Lung (tissue), 12 donors: ENCODE measurements around the gene SESN1. TPM values are rescaled to one million over a fixed set of nuclear protein-coding genes. Genes with fewer than 3 reads are reported as not detected.
A peak's percentile ranks its signal among the peaks of the same experiment; 100 is the strongest.

ENCODE experiments used
- ATAC-seq: fragments of 200-7000 bp; cut with Tn5 transposase; one replicate; pipeline ENCODE4 v1.9.1; 2020; ENCODE audit warnings: moderate number of reproducible peaks; ENCODE audit not compliant: insufficient read depth, low FRiP score
- DNase-seq, 3 donors: peaks; one replicate each; pipeline ENCODE4 v3.0.0-alpha.2; 2013 to 2017
- H3K27ac ChIP-seq, 2 donors: one replicate each; pipeline ENCODE4 v1.5.1; 2013; ENCODE audit warnings: mild to moderate bottlenecking in 2 of 2, moderate library complexity in 2 of 2, control low read depth in 1 of 2, inconsistent platforms in 1 of 2, low read depth in 1 of 2, low read length in 1 of 2
- H3K27me3 ChIP-seq, 3 donors: one replicate each; pipeline ENCODE4 v1.5.1; 2013; ENCODE audit warnings: low read length in 2 of 3; ENCODE audit not compliant: control insufficient read depth in 3 of 3, insufficient read depth in 3 of 3
- H3K36me3 ChIP-seq, 4 donors: one replicate each; pipeline ENCODE4 v1.5.1; 2013; ENCODE audit warnings: low read length in 4 of 4, mild to moderate bottlenecking in 1 of 4, moderate library complexity in 1 of 4; ENCODE audit not compliant: control insufficient read depth in 4 of 4, insufficient read depth in 4 of 4
- H3K4me1 ChIP-seq, 5 donors: one replicate each; pipeline ENCODE4 v1.5.1; 2013; ENCODE audit warnings: low read length in 5 of 5, mild to moderate bottlenecking in 2 of 5, moderate library complexity in 1 of 5; ENCODE audit not compliant: control insufficient read depth in 5 of 5, insufficient read depth in 5 of 5
- H3K4me3 ChIP-seq: one replicate; pipeline ENCODE4 v1.5.1; 2013; ENCODE audit warnings: mild to moderate bottlenecking, control low read depth, moderate library complexity
- H3K9ac ChIP-seq, 2 donors: one replicate each; pipeline ENCODE4 v1.5.1; 2013; ENCODE audit warnings: low read length in 2 of 2, control low read depth in 1 of 2; ENCODE audit not compliant: insufficient read depth in 1 of 2
- H3K9me3 ChIP-seq, 4 donors: one replicate each; pipeline ENCODE4 v1.5.1; 2013; ENCODE audit warnings: low read length in 3 of 4, mild to moderate bottlenecking in 1 of 4, moderate library complexity in 1 of 4; ENCODE audit not compliant: control insufficient read depth in 4 of 4, insufficient read depth in 3 of 4
- CTCF ChIP-seq: IDR thresholded peaks from 2 replicates; pipeline ENCODE4 v1.5.1; 2012; ENCODE audit warnings: mild to moderate bottlenecking; ENCODE audit errors: control extremely low read depth, extremely low read depth
- WGBS, 2 donors: extraction: QIAGEN DNeasy Blood & Tissue Kit; methylation state at CpG; one replicate each; pipeline ENCODE4 v1.1.7; 2013; 5-methylcytosine and 5-hydroxymethylcytosine counted together
- polyA plus RNA-seq, 2 donors: library from polyadenylated mRNA; stranded (reverse); fragments of 200-250 nt; gene quantifications; one replicate each; pipeline ENCODE4 v1.2.1, GENCODE V29; 2013
- total RNA-seq, 2 donors: library from RNA; depleted of rRNA in 1 of 2; stranded (reverse); fragments of >200 nt in 1 of 2; gene quantifications; one replicate each; pipeline ENCODE4 v1.2.1, GENCODE V29; 2014 to 2021
- donor health status: control.
- donor health status: control.
- donor health status: Bipolar disorder and iron deficiency.
- donor health status: healthy.
- donor health status: DM: yes; HTN: yes; CAD: no.

Gene SESN1
- total and polyA plus RNA-seq, 4 donors, result 12.9 to 69.8 (median 21.0) TPM

DNA sequence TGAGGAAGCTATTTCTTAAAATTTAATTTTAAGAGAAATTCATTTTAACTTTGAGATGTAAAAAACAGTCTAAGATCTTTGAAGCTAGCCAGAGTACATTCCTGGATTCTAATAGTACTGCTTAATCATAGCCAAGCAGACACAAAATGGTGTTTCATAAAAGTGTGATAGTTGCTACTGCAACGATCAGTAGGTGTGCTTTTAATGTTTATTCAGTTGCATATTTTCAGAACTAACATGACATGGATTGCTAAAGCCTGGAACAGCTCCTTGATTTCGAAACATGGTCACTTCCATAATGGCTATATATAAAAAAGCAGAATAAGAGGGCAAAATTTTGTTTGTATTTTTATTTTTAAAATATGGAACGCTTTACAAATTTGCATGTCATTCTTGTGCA is 35.5 kb downstream of the SESN1 start:
- Histone ChIP-seq H3K4me3 (no peak overlapping the region), H3K9me3 (no peaks in the 10 kb centered on the region), H3K4me1 (peaks cover 0 to 24% (median 6%) of the 10 kb centered on the region in 5 donors), H3K9ac (no peak overlapping the region), H3K36me3 (no peaks in the 10 kb centered on the region), H3K27me3 (no peaks in the 10 kb centered on the region), H3K27ac (peak overlapping the region; percentile 45 to 66)
- DNase-seq (peak in 2 of 3 donors; percentile 31 to 57), ATAC-seq (peak; percentile 55)
- 34 to 39% methylated on average over 3 of the region's 3 CpGs for WGBS, 2 donors
- no peak for TF ChIP-seq CTCF

DNA sequence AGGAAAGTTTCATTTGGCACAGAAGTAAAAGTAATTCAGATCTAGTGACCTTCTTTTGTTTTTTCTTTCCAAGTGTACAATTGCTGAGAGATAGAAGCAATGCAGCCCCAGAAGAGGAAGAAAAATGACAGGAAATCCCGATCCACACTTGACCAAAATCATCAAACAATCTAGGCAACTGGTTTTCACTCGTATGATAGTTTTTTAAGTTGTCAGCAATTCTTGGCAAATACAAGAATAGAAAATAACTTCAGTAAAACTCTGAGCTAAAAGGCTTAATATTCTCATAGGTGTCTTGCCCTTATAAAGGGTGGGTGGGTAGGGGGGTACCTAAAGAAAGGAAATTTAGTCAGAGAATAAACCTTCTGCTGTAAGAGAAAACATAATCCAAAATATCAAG is 36.0 kb downstream of the SESN1 start:
- WGBS, 2 donors, result 12 to 20% methylated on average over 2 of the region's 2 CpGs
- H3K27ac ChIP-seq, result no peak overlapping the region
- no peak overlapping the region for H3K9ac ChIP-seq
- H3K36me3 ChIP-seq, result no peaks in the 10 kb centered on the region
- TF ChIP-seq CTCF, result no peak
- no peaks in the 10 kb centered on the region for H3K9me3 ChIP-seq
- peaks cover 0 to 24% (median 7%) of the 10 kb centered on the region in 5 donors for H3K4me1 ChIP-seq
- H3K27me3 ChIP-seq, result no peaks in the 10 kb centered on the region
- no peak overlapping the region for H3K4me3 ChIP-seq
- no peak for ATAC-seq
- DNase-seq, result peak in 1 of 3 donors; percentile 22

- H3K9me3 ChIP-seq, result no peaks in the 10 kb centered on the region
- H3K27me3 ChIP-seq, result no peaks in the 10 kb centered on the region
- H3K9ac ChIP-seq, result no peak overlapping the region
- ATAC-seq (no peak), DNase-seq (no peak)
- no peak overlapping the region for H3K4me3 ChIP-seq
- no peak overlapping the region for H3K27ac ChIP-seq
- TF ChIP-seq CTCF, result no peak
- H3K4me1 ChIP-seq, result peaks cover 0 to 20% (median 10%) of the 10 kb centered on the region in 5 donors
- H3K36me3 ChIP-seq, result no peaks in the 10 kb centered on the region
These were observed 38.0 kb downstream of the SESN1 start for GRCh38 chr6:109056661-109057060.

DNA sequence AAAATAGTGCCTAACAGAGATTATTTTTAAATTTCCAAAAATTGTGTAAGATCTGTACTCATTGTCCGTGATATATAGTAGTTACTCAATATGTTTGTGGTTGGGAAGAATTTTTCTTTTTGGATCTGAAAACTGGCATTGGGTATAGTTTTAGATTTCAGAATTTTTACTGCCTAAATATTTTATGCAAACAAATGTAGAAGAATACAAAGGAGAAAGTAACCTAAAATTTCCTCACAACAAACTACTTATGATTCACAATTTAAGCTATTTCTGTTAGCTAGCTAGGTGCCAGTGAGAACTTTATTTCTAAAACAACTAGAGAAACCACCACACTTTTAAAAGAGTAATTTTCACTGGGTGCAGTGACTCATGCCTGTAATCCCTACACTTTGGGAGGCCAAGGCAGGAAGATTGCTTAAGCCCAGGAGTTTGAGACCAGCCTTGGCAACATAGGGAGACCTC is 38.8 kb downstream of the SESN1 start:
- Histone ChIP-seq H3K36me3 (no peaks in the 10 kb centered on the region), H3K9ac (no peak overlapping the region), H3K4me1 (peaks cover 0 to 21% (median 10%) of the 10 kb centered on the region in 5 donors), H3K9me3 (no peaks in the 10 kb centered on the region), H3K4me3 (no peak overlapping the region), H3K27ac (peak overlapping the region in 1 of 2 donors; percentile 9), H3K27me3 (no peaks in the 10 kb centered on the region)
- WGBS, 2 donors, result 32 to 72% methylated on average over 1 of the region's 1 CpG
- no peak for DNase-seq
- ATAC-seq, result no peak
- no peak for TF ChIP-seq CTCF
